ENCODE data around the gene CERT1. TPM values are rescaled to one million over a fixed set of nuclear protein-coding genes. Genes with fewer than 3 reads are reported as not detected.

CERT1 gene
- total RNA-seq = 10 to 100 TPM; 63.3 to 75.7 TPM

GRCh38 chr5:75511435-75512382 lies at the start of gene CERT1, which contains the start of gene POLK:
Gene CERT1 (minus strand): TSS chr5:75511629. CDS start chr5:75511207, 422 bp downstream.
Gene POLK (plus strand): TSS chr5:75511891.

DNA sequence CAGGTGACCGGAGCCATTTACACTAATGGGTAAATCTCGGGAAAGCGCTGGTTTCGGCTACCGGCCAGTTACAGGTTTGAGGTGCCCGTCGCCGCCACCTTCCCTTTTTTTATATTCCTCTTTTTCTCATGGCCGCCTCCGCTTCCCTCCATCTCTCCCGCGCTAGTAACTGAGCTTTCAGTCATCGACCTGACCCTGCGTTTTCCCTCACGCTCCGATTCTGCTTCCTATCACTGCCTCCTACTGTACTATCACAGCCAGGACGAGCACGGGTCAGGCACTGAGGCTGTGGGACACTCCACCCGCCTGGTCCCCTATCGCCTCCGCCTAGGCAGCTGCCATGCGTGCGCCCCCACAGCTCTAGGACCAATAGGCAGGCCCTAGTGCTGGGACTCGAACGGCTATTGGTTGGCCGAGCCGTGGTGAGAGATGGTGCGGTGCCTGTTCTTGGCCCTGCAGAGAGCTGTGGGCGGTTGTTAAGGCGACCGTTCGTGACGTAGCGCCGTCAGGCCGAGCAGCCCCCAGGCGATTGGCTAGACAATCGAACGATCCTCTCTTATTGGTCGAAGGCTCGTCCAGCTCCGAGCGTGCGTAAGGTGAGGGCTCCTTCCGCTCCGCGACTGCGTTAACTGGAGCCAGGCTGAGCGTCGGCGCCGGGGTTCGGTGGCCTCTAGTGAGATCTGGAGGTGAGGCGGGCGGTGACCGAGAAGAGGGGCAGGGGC lies 174.7 kb downstream of the CERT1 start, which contains the start of gene HMGCR:
Gene HMGCR (plus strand): TSS at position 606 of the 722 bp plus-strand sequence. CDS start 5,386 bp downstream, outside the sequence.

Small RNA genes within 50 kb of the gene (small RNA-seq; reads per million reads assigned to genes)
- gene RNU7-175P = 0 reads per million in 2 donors

Other genes starting within 250 kb of the CERT1 start
- 100 to 1,000 TPM; 138 to 166 TPM for gene HMGCR, start 174.4 kb downstream of the CERT1 start, total RNA-seq
- 10 to 100 TPM; 28.0 to 32.3 TPM for gene POLK, start 262 bp upstream of the CERT1 start, total RNA-seq
- gene ANKDD1B, start 99.8 kb upstream of the CERT1 start, total RNA-seq = under 1 TPM; under 0.01 to 0.33 TPM
- 10 to 100 TPM; 14.1 to 15.7 TPM for gene POC5, start 205.8 kb upstream of the CERT1 start, total RNA-seq

Measured in melanocyte of skin (primary cell).